Activated naive CD4-positive, alpha-beta T cell treated with anti-CD3 and anti-CD28 coated beads, Interleukin-2, amount 50 U/mL, for 24 hours (primary cell): ENCODE results near the gene CNOT1.

ENCODE experiments used
- H3K27ac Mint-ChIP-seq: one replicate; pipeline ENCODE4 v1.8.0; 2021; ENCODE audit warnings: mild to moderate bottlenecking, mixed read lengths
- H3K27me3 Mint-ChIP-seq: one replicate; pipeline ENCODE4 v1.8.0; 2021; ENCODE audit warnings: mixed read lengths
- H3K36me3 Mint-ChIP-seq: one replicate; pipeline ENCODE4 v1.8.0; 2021; ENCODE audit warnings: mixed read lengths
- H3K4me1 Mint-ChIP-seq: one replicate; pipeline ENCODE4 v1.8.0; 2021; ENCODE audit warnings: mixed read lengths
- H3K4me3 Mint-ChIP-seq: one replicate; pipeline ENCODE4 v1.8.0; 2021; ENCODE audit warnings: mild to moderate bottlenecking, mixed read lengths
- H3K9me3 Mint-ChIP-seq: one replicate; pipeline ENCODE4 v1.8.0; 2021; ENCODE audit warnings: mixed read lengths

Gene CNOT1

DNA sequence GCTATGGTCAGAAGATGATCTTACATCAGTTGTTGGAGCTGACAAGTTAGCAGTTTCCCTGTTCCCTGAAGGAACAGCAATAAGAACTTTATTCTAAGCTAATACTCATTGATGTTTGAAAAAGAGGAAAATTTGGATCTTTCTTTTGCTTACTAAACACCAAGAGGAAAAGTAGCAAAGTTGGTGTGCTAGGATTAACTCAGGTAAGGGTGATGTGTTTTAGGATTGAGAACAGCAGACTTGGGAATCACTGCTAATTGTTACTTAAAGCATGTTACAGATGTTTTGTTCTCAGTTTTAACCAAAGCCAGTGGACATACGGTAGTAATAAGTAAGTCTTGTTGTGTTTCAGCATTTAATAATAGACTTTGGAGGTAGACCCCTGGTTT is 110.7 kb downstream of the CNOT1 start:
- peaks cover 26% of the 10 kb centered on the region for H3K4me1 Mint-ChIP-seq
- H3K27ac Mint-ChIP-seq = no peak overlapping the region
- H3K9me3 Mint-ChIP-seq = no peaks in the 10 kb centered on the region
- no peak overlapping the region for H3K4me3 Mint-ChIP-seq
- H3K36me3 Mint-ChIP-seq = peaks cover 11% of the 10 kb centered on the region
- H3K27me3 Mint-ChIP-seq = no peaks in the 10 kb centered on the region

GRCh38 chr16:58518083-58518979 is 111.3 kb downstream of the CNOT1 start:
- Mint-ChIP-seq H3K4me1 (peaks cover 30% of the 10 kb centered on the region), H3K36me3 (peaks cover 12% of the 10 kb centered on the region), H3K27ac (peak overlapping the region; percentile 68), H3K9me3 (no peaks in the 10 kb centered on the region), H3K27me3 (no peaks in the 10 kb centered on the region), H3K4me3 (peak overlapping the region; percentile 9)

DNA sequence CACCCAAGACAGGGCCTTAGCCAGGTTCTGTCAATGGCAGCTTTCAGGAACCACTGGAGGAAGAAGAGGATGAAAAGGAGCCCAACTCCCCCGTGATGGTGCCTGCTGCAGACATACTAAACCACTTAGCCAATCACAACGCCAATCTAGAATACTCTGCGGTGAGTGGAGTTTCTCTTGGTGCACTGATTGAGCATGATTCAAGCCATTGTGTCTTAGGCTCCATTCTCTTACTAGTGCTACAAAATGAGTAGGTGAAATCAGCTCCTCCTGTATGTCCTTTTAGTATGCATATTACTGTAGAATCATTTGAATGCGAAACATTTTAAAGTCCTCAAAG is 112.9 kb downstream of the CNOT1 start:
- Mint-ChIP-seq H3K4me3 (peak overlapping the region; percentile 93), H3K9me3 (no peaks in the 10 kb centered on the region), H3K36me3 (peaks cover 10% of the 10 kb centered on the region), H3K4me1 (peaks cover 39% of the 10 kb centered on the region), H3K27ac (peak overlapping the region; percentile 2), H3K27me3 (no peaks in the 10 kb centered on the region)

- H3K27me3 Mint-ChIP-seq = no peaks in the 10 kb centered on the region
- no peaks in the 10 kb centered on the region for H3K9me3 Mint-ChIP-seq
- H3K36me3 Mint-ChIP-seq = peaks cover 10% of the 10 kb centered on the region
- peak overlapping the region; percentile 92 for H3K27ac Mint-ChIP-seq
- peaks cover 40% of the 10 kb centered on the region for H3K4me1 Mint-ChIP-seq
- H3K4me3 Mint-ChIP-seq = peak overlapping the region; percentile 93
These were observed 113.5 kb downstream of the CNOT1 start for GRCh38 chr16:58515871-58516767.

GRCh38 chr16:58515125-58515870 is 114.3 kb downstream of the CNOT1 start, which contains the start of gene SETD6:
TSS of gene SETD6 (plus strand) at chr16:58515517. CDS start at chr16:58515538, 21 bp downstream.
- Mint-ChIP-seq H3K36me3 (peaks cover 7% of the 10 kb centered on the region), H3K4me3 (peak within 1 kb of the TSS; percentile 93), H3K9me3 (no peaks in the 10 kb centered on the region), H3K27me3 (no peaks in the 10 kb centered on the region), H3K4me1 (peaks cover 40% of the 10 kb centered on the region), H3K27ac (peak within 1 kb of the TSS; percentile 92)

DNA sequence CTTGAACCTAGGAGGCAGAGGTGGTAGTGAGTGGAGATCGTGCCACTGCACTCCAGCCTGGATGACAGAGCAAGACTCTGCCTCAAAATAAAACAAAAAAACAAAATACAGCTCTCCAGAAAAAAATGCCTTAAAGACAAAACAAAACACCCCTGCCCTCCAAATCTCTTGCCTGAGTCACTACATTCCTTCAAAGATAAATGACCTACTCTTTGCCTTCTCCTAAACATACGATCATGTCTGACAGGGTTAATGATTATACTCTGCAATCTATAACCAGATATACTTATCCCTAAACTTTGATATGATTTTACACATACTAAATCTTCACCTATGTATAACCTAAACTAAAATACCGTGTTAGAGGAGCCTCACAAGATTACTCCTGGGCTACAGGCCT is 115.8 kb downstream of the CNOT1 start:
- H3K4me3 Mint-ChIP-seq = peak overlapping the region; percentile 42
- H3K4me1 Mint-ChIP-seq = peaks cover 39% of the 10 kb centered on the region
- peak overlapping the region; percentile 74 for H3K27ac Mint-ChIP-seq
- no peaks in the 10 kb centered on the region for H3K9me3 Mint-ChIP-seq
- no peaks in the 10 kb centered on the region for H3K27me3 Mint-ChIP-seq
- H3K36me3 Mint-ChIP-seq = peaks cover 7% of the 10 kb centered on the region

- H3K9me3 Mint-ChIP-seq = no peaks in the 10 kb centered on the region
- H3K4me1 Mint-ChIP-seq = peaks cover 30% of the 10 kb centered on the region
- no peaks in the 10 kb centered on the region for H3K27me3 Mint-ChIP-seq
- peak overlapping the region; percentile 15 for H3K4me3 Mint-ChIP-seq
- peaks cover 3% of the 10 kb centered on the region for H3K36me3 Mint-ChIP-seq
- no peak overlapping the region for H3K27ac Mint-ChIP-seq
These were observed 117.5 kb downstream of the CNOT1 start for GRCh38 chr16:58511933-58512815.

DNA sequence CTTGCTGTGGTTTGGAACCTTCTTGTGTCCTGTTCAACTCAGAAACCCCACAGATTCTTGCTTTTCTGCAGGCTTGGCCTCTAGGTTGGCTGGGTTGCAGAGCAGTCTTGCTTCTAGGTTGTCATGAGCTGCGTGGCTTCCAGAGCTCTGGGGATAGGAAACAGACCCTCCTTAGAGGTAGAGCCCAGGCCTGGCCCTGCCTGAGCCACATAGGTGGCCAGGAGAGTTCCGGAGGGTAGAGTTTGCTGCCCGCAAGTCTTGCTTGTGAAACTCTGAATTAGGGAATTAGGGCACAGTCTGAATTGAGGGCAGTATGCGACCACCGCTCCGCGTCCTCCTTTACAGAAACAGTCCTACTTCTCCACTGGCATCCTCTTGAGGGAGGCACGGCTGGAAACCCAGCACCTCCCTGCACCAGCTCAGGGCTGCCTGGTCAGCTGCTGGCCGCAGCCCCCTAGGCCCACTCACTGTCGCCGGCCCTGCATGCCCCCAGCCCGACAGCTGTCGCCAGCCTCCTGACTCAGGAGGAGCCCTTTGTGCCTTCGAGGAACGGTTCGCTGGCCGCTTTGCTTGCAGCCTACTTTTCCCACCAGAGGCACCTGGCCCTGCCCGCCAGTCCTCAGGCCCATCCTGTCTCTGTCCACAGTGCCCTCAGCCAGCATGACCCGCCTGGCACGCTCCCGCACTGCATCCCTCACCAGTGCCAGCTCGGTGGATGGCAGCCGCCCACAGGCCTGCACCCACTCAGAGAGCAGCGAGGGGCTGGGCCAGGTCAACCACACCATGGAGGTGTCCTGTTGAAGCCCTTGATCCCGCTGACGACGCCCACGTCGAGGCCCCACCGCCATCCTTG is 118.6 kb downstream of the CNOT1 start:
- Mint-ChIP-seq H3K4me3 (no peak overlapping the region), H3K27ac (no peak overlapping the region), H3K27me3 (no peaks in the 10 kb centered on the region), H3K4me1 (peaks cover 21% of the 10 kb centered on the region), H3K9me3 (no peaks in the 10 kb centered on the region), H3K36me3 (peaks cover 3% of the 10 kb centered on the region)

- Mint-ChIP-seq H3K9me3 (no peaks in the 10 kb centered on the region), H3K27me3 (no peaks in the 10 kb centered on the region), H3K4me3 (no peak overlapping the region), H3K27ac (no peak overlapping the region), H3K36me3 (peaks cover 3% of the 10 kb centered on the region), H3K4me1 (peaks cover 21% of the 10 kb centered on the region)
These were observed 119.4 kb downstream of the CNOT1 start for GRCh38 chr16:58510097-58510775.

DNA sequence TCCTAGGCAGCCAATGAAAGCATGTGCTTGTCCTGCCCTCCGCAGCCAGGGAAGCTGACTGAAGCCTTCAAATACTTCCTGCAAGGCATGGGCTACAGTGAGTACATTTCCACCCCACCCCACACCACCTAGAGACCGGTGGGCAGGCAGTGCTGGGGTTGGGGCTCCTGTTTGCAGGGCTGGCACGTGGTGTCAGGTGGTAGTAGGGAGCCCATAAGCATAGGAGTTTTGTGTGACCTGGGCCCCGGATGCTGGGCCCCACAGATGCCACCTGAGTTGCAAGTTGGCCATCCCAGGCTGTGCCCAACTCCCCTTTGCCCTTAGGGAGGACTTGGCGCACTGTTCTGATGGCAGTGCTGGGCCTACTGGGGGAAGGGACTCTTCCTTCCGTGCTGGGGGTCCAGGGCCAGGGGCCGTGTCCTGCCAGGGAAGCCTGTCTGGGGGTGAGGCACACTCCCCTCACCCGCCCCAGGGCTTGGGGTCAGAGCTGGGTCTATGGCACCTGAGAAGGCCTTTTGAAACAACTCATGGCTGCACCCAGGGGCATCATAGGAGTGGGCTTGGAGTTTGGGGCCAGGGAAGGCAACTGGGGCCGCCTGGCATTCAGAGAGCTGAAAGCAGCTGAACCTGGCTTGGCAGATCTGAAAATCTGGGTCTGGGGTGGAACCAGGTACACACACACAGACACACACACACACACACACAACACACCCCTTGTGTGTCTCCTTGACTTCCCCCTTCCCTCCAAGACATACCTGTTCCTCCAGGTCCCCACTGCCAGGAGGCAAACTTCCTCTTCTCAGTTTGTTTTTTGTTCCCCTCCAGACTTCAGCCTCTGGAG is 120.2 kb downstream of the CNOT1 start:
- Mint-ChIP-seq H3K27me3 (no peaks in the 10 kb centered on the region), H3K36me3 (peaks cover 3% of the 10 kb centered on the region), H3K27ac (no peak overlapping the region), H3K4me3 (no peak overlapping the region), H3K4me1 (peaks cover 16% of the 10 kb centered on the region), H3K9me3 (no peaks in the 10 kb centered on the region)

DNA sequence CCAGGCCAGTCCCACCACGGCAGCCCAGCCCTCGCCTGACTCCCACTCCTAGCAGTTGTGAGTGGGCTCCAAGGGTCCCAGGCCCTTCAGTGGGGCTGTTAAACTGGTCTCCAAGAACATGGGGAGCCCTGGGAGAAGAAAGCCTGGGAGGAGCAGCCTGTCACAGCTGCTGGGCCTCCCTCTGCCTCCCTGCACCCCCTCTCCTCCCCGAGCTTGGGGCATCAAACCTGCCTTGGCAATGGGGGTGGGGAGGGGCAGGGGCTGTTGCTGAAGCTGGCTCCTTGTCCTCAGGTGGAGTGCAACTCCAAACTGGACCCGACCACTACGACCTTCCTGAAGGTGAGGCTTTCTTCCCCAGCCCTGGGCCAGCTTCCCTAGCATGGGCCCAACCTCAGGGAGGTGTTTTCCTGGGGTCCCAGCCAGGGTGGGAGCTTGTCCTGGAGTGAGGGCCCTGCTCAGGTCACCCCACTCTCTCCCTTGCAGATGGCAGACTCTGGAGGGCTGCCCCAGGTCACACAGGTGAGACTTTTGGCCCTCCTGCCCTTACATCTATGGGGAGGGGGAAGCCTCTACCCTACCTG is 120.9 kb downstream of the CNOT1 start:
- Mint-ChIP-seq H3K36me3 (peaks cover 1% of the 10 kb centered on the region), H3K27ac (no peak overlapping the region), H3K9me3 (no peaks in the 10 kb centered on the region), H3K27me3 (no peaks in the 10 kb centered on the region), H3K4me1 (peaks cover 12% of the 10 kb centered on the region), H3K4me3 (no peak overlapping the region)

GRCh38 chr16:58507963-58508670 is 121.5 kb downstream of the CNOT1 start:
- H3K4me3 Mint-ChIP-seq = no peak overlapping the region
- H3K27ac Mint-ChIP-seq = no peak overlapping the region
- H3K36me3 Mint-ChIP-seq = peaks cover 1% of the 10 kb centered on the region

More at GRCh38 chr16:58507963-58508670, 121.5 kb downstream of the CNOT1 start:
- no peaks in the 10 kb centered on the region for H3K9me3 Mint-ChIP-seq
- peaks cover 8% of the 10 kb centered on the region for H3K4me1 Mint-ChIP-seq
- H3K27me3 Mint-ChIP-seq = no peaks in the 10 kb centered on the region
